GM12878 (cell line): ENCODE results near the gene SLC6A1. TPM values are rescaled to one million over a fixed set of nuclear protein-coding genes. Genes with fewer than 3 reads are reported as not detected.

Experiments used
- ATAC-seq: fragments of 200-7000 bp; cut with Tn5 transposase; 3 replicates; pipeline ENCODE4 v1.9.1; 2020; ENCODE audit warnings: mild to moderate bottlenecking, moderate library complexity
- BruUV-seq: library from RNA; stranded (reverse); fragments of 400-500 nt; replicated peaks from 2 replicates; lab custom pipeline; 2021; lab: Mats Ljungman, UMichigan
- CTCF ChIA-PET: fragments of 300-600 bp; sonication (Branson Sonifier 250); formaldehyde crosslinking; extraction: SDS; loops from one replicate; lab custom pipeline; 2021; ENCODE audit warnings: inconsistent platforms; lab: Yijun Ruan, JAX
- POLR2A ChIA-PET: fragments of 350-600 bp; formaldehyde crosslinking; extraction: SDS; loops from one replicate; lab custom pipeline; 2021; ENCODE audit warnings: inconsistent platforms; lab: Charles Lee
- RAD21 ChIA-PET: fragments of 300-600 bp; sonication (Branson Sonifier 250); formaldehyde crosslinking; loops from one replicate; lab custom pipeline; 2023; ENCODE audit warnings: antibody characterized with exemption; ENCODE audit not compliant: unreplicated experiment; lab: Charles Lee
- SMC1A ChIA-PET: fragments of 300-600 bp; sonication (Branson Sonifier 250); formaldehyde crosslinking; loops from one replicate; lab custom pipeline; 2023; ENCODE audit not compliant: unreplicated experiment, uncharacterized antibody; lab: Charles Lee
- DNase-seq: peaks from one replicate; pipeline ENCODE4 v3.0.0-alpha.2; 2011; ENCODE audit warnings: low read depth, low spot score
- FAIRE-seq: peaks from 3 replicates; lab custom pipeline; 2011; peaks lifted over from hg19 to GRCh38; lab: Jason Lieb, UNC
- H2AFZ ChIP-seq: 2 replicates; pipeline ENCODE4 v1.6.0; 2011; ENCODE audit warnings: low read depth, low read length, control low read depth; ENCODE audit not compliant: control insufficient read depth
- H3K27ac ChIP-seq: 2 replicates; pipeline ENCODE4 v1.5.1; 2011; ENCODE audit warnings: control low read depth; ENCODE audit not compliant: control insufficient read depth, insufficient read depth
- H3K27me3 ChIP-seq, 2 experiments: replicated peaks in 1 of 2; 2 replicates each; pipeline versions ENCODE4 v1.6.0 to v1.6.1; 2011; ENCODE audit warnings: low read length in 1 of 2; ENCODE audit not compliant: control insufficient read depth in 2 of 2, insufficient read depth in 2 of 2
- H3K36me3 ChIP-seq, 2 experiments: 2 replicates each; pipeline ENCODE4 v1.5.1; 2011; ENCODE audit warnings: low read length in 1 of 2; ENCODE audit not compliant: control insufficient read depth in 2 of 2, insufficient read depth in 2 of 2
- H3K4me1 ChIP-seq: 2 replicates; pipeline ENCODE4 v1.6.1; 2011; ENCODE audit warnings: mild to moderate bottlenecking, low read length, moderate library complexity, mixed read lengths; ENCODE audit not compliant: control insufficient read depth, insufficient read depth
- H3K4me2 ChIP-seq: 2 replicates; pipeline ENCODE4 v1.6.0; 2011; ENCODE audit warnings: control low read depth; ENCODE audit not compliant: control insufficient read depth, insufficient read depth
- H3K4me3 ChIP-seq: fragments of 200-600 bp; sonication (generic); 2 replicates; pipeline ENCODE4 v1.5.1; 2016
- H3K79me2 ChIP-seq: 2 replicates; pipeline ENCODE4 v1.6.0; 2011; ENCODE audit warnings: low read length; ENCODE audit not compliant: control insufficient read depth, insufficient read depth
- H3K9ac ChIP-seq: 2 replicates; pipeline ENCODE4 v1.8.0; 2011; ENCODE audit warnings: low read length, control low read depth, mixed read lengths; ENCODE audit not compliant: control insufficient read depth, insufficient read depth
- H3K9me3 ChIP-seq: replicated peaks from 3 replicates; pipeline ENCODE4 v1.5.1; 2011; ENCODE audit warnings: mild to moderate bottlenecking, low read length; ENCODE audit not compliant: control insufficient read depth, insufficient read depth
- H4K20me1 ChIP-seq: 2 replicates; pipeline ENCODE4 v1.6.0; 2011; ENCODE audit not compliant: control insufficient read depth, insufficient read depth
- ASH2L ChIP-seq: fragments of 300-600, 200-600 bp; sonication (generic); IDR thresholded peaks from 2 replicates; pipeline ENCODE4 v1.6.1; 2017; ENCODE audit warnings: low read depth, mild to moderate bottlenecking, borderline replicate concordance
- ATF7 ChIP-seq: fragments of 450-650 bp; IDR thresholded peaks from 2 replicates; pipeline ENCODE4 v1.6.1; 2016; ENCODE audit warnings: low read depth, mild to moderate bottlenecking
- FOXK2 ChIP-seq: fragments of 450-650 bp; IDR thresholded peaks from 2 replicates; pipeline ENCODE4 v1.6.1; 2017; ENCODE audit warnings: mild to moderate bottlenecking, moderate library complexity
- IKZF1 ChIP-seq: fragments of 450-650 bp; conservative IDR thresholded peaks from 2 replicates; pipeline ENCODE4 v1.6.1; 2017; ENCODE audit warnings: antibody characterized with exemption, mild to moderate bottlenecking
- IRF4 ChIP-seq: IDR thresholded peaks from 2 replicates; pipeline ENCODE4 v1.6.1; 2011; ENCODE audit warnings: low read depth, low read length
- JUNB ChIP-seq: IDR thresholded peaks from 2 replicates; pipeline ENCODE4 v1.6.1; 2016; ENCODE audit warnings: antibody characterized with exemption, mild to moderate bottlenecking
- MEF2A ChIP-seq: IDR thresholded peaks from 2 replicates; pipeline ENCODE4 v1.6.1; 2011; ENCODE audit warnings: low read depth, mild to moderate bottlenecking, low read length, moderate library complexity; ENCODE audit not compliant: insufficient read depth
- NKRF ChIP-seq: fragments of 450-650 bp; conservative IDR thresholded peaks from 2 replicates; pipeline ENCODE4 v1.6.1; 2017; ENCODE audit warnings: mild to moderate bottlenecking, moderate library complexity
- RAD51 ChIP-seq: fragments of 450-650 bp; IDR thresholded peaks from 2 replicates; pipeline ENCODE4 v1.6.1; 2016; ENCODE audit warnings: moderate library complexity, mild to moderate bottlenecking, inconsistent platforms
- RBBP5 ChIP-seq: fragments of 200-600 bp; sonication (generic); conservative IDR thresholded peaks from 2 replicates; pipeline ENCODE4 v1.6.1; 2016
- SPI1 ChIP-seq: IDR thresholded peaks from 2 replicates; pipeline ENCODE4 v1.6.1; 2011; ENCODE audit warnings: low read depth, mild to moderate bottlenecking, low read length, moderate library complexity, borderline replicate concordance; ENCODE audit not compliant: insufficient read depth
- SUZ12 ChIP-seq: fragments of 200-600 bp; sonication (generic); IDR thresholded peaks from one replicate; pipeline ENCODE4 v1.6.1; 2018; ENCODE audit warnings: antibody characterized with exemption, mild to moderate bottlenecking; ENCODE audit not compliant: unreplicated experiment
- TAF1 ChIP-seq: IDR thresholded peaks from 2 replicates; pipeline ENCODE4 v1.6.1; 2011; ENCODE audit warnings: mild to moderate bottlenecking, low read depth, low read length, borderline replicate concordance
- ZNF622 ChIP-seq: fragments of 450-650 bp; IDR thresholded peaks from 2 replicates; pipeline ENCODE4 v1.6.1; 2017; ENCODE audit warnings: mild to moderate bottlenecking, inconsistent platforms
- WGBS: methylation state at CpG from one replicate; pipeline ENCODE4 v1.1.6; 2016; ENCODE audit warnings: low lambda C conversion rate; ENCODE audit not compliant: insufficient replicate concordance, insufficient coverage; ENCODE audit errors: missing lambda C conversion rate; 5-methylcytosine and 5-hydroxymethylcytosine counted together
- in situ Hi-C: fragments of 300-500 bp; cut with MboI; formaldehyde crosslinking; loops from 9 replicates; pipeline ENCODE4 v1.14.3; 2018; ENCODE audit warnings: mixed read lengths
- intact Hi-C: fragments of 100-400 bp; cut with micrococcal nuclease; formaldehyde crosslinking; loops from one replicate; pipeline ENCODE4 v1.14.2; 2022; ENCODE audit not compliant: unreplicated experiment
- polyA plus RNA-seq, 11 experiments: library from polyadenylated mRNA; depleted of rRNA in 4 of 11; unstranded in 6 of 11; stranded (reverse) in 5 of 11; fragments of >200 nt; fragmentation: Nextera tagmentation in 4 of 11; fragmentation: Illumina TruSeq in 1 of 11; extraction: Ambion mirVana in 4 of 11; extraction: Trizol in 1 of 11; gene quantifications; 1 replicate in 1 of 11; 2 replicates in 10 of 11; pipeline versions ENCODE4 v1.2.1 to v1.2.3, GENCODE V29; 2011 to 2016; ENCODE audit warnings: inconsistent platforms in 2 of 11, missing spikeins in 2 of 11, low read depth in 1 of 11
- total RNA-seq, 4 experiments: library from RNA; depleted of rRNA in 3 of 4; stranded (reverse); fragments of >200 nt in 3 of 4; fragmentation: Illumina TruSeq in 1 of 4; extraction: Trizol in 1 of 4; gene quantifications; 2 replicates each; pipeline versions ENCODE4 v1.2.1 to v1.2.3, GENCODE V29; 2013 to 2021
- TF ChIP-seq, protein P1 (sequence below), 3 experiments: IDR thresholded peaks in 2 of 3; conservative IDR thresholded peaks in 1 of 3; 2 replicates each; pipeline ENCODE4 v1.5.1; 2011; ENCODE audit warnings: low read depth in 3 of 3, low read length in 3 of 3, mild to moderate bottlenecking in 3 of 3, control low read depth in 2 of 3, moderate library complexity in 2 of 3, inconsistent platforms in 1 of 3, mixed read lengths in 1 of 3; ENCODE audit not compliant: control insufficient read depth in 2 of 3, insufficient read depth in 1 of 3; ENCODE audit errors: extremely low read depth in 1 of 3

Gene SLC6A1
- total and polyA plus RNA-seq, 10 of the 15 experiments (the other 5 are each of a cell fraction or from before 2014, with no cell fraction given), result not detected

DNA sequence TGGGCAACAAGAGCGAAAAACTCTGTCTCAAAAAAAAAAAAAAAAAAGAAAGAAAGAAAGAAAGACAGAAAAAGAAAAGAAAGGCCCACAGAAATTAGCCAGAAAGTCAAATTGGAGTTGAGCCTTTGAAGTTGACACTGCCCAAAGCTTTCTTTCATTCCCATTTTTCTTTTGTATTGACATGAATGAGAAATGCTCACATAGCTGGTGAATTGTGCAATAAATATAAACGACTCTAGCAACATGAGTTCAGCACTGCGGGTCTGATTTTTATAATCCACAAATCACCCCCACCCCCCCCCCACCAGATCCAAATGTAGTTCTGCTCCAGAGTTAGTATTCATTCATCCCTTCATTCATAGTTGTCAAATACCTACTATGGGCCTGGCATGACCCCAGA lies 37.4 kb downstream of the SLC6A1 start:
- Histone ChIP-seq H3K9ac (no peak overlapping the region), H3K27me3 (no peaks in the 10 kb centered on the region), H3K4me2 (no peak overlapping the region), H3K9me3 (no peaks in the 10 kb centered on the region; the same call in 2 of the 3 replicates), H3K4me3 (no peak overlapping the region), H2AFZ (no peak overlapping the region), H3K4me1 (no peaks in the 10 kb centered on the region), H4K20me1 (no peaks in the 10 kb centered on the region), H3K27ac (no peak overlapping the region)
- CTCF ChIA-PET, result interaction anchor here (0.6 kb wide), 1 partner anchor 315 kb away, joined by 3 read pairs; no protein-coding TSS in a partner anchor
- BruUV-seq, result no TSS peak
- FAIRE-seq, result no peak
- 25% methylated on average over 2 of the region's 3 CpGs for WGBS
- RAD21 ChIA-PET, result no interaction called here
- POLR2A ChIA-PET, result no interaction called here
- intact Hi-C loops, result no loop called here
- ATAC-seq, result no peak
- in situ Hi-C loops, result no loop called here
- DNase-seq, result no peak
- no peak for TF ChIP-seq JUNB
- TF ChIP-seq, all 136 proteins: peak for 0
- Histone ChIP-seq H3K36me3 (no peaks in the 10 kb centered on the region), H3K79me2 (no peaks in the 10 kb centered on the region)
- SMC1A ChIA-PET, result no interaction called here

DNA sequence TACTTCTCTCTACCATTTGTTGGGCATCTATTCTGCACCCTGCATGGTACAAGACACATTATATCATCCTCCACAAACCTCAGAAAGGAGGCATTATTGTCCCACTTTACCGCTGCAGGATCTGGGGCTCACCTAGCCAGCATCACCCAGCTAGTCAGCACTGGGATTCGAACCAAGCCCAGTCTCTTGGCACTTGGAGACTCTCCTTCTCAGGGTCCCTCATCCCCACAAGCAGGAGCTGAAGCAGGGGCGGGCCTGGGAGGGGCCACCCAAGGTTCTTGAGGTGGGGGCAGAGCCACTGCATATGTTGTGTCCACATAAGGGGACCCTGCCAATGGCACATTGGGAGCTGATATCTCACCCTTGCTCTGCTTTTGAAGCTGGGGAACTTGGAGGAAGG lies 41.3 kb downstream of the SLC6A1 start:
- Histone ChIP-seq H3K4me1 (no peaks in the 10 kb centered on the region), H3K4me2 (no peak overlapping the region), H2AFZ (no peak overlapping the region), H3K27me3 (no peaks in the 10 kb centered on the region; a peak in 3 of 4 replicates), H4K20me1 (no peaks in the 10 kb centered on the region), H3K9ac (no peak overlapping the region), H3K9me3 (no peaks in the 10 kb centered on the region), H3K27ac (no peak overlapping the region), H3K36me3 (no peaks in the 10 kb centered on the region), H3K4me3 (no peak overlapping the region), H3K79me2 (no peaks in the 10 kb centered on the region)
- ChIA-PET CTCF (no interaction called here), RAD21 (no interaction called here), SMC1A (no interaction called here), POLR2A (no interaction called here)
- in situ Hi-C loops, result no loop called here
- BruUV-seq, result no TSS peak
- no peak for DNase-seq
- FAIRE-seq, result no peak
- ATAC-seq, result no peak
- intact Hi-C loops, result no loop called here
- 0% methylated on average over 2 of the region's 3 CpGs for WGBS
- TF ChIP-seq TAF1 (no peak), IRF4 (no peak), MEF2A (no peak), RBBP5 (no peak), IKZF1 (no peak), NKRF (no peak), ZNF622 (no peak), FOXK2 (no peak), ATF7 (no peak), RAD51 (no peak), ASH2L (no peak), SPI1 (no peak), SUZ12 (no peak)
- TF ChIP-seq, protein P1, sequence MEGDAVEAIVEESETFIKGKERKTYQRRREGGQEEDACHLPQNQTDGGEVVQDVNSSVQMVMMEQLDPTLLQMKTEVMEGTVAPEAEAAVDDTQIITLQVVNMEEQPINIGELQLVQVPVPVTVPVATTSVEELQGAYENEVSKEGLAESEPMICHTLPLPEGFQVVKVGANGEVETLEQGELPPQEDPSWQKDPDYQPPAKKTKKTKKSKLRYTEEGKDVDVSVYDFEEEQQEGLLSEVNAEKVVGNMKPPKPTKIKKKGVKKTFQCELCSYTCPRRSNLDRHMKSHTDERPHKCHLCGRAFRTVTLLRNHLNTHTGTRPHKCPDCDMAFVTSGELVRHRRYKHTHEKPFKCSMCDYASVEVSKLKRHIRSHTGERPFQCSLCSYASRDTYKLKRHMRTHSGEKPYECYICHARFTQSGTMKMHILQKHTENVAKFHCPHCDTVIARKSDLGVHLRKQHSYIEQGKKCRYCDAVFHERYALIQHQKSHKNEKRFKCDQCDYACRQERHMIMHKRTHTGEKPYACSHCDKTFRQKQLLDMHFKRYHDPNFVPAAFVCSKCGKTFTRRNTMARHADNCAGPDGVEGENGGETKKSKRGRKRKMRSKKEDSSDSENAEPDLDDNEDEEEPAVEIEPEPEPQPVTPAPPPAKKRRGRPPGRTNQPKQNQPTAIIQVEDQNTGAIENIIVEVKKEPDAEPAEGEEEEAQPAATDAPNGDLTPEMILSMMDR (IDR thresholded peaks at IDR 0.05 in 2 of 3, conservative IDR thresholded peaks at IDR 0.05 in 1 of 3; ENCODE audit: control insufficient read depth in 2 of 3, extremely low read depth in 1 of 3, insufficient read depth in 1 of 3, low read depth in 3 of 3, low read length in 3 of 3), result no peak
